Measurements from ENCODE around the gene NSUN6.

DNA sequence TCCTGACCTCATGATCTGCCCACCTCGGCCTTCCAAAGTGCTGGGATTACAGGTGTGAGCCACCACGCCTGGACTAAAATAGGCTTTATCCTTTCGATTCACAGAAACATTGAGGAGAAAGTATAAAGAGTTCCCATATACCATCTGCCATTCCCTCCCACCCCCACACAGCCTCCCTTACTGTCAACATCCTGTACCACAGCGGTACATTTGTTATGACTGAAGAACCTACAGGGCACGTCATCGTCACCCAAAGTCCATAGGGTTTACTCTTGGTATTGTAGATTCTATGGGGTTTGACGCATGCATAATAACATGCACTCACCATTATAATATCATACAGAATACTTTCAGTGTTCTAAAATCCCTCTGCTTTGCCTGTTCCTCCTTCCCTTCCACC lies 35.8 kb upstream of the NSUN6 start:
- TF ChIP-seq, protein P1, sequence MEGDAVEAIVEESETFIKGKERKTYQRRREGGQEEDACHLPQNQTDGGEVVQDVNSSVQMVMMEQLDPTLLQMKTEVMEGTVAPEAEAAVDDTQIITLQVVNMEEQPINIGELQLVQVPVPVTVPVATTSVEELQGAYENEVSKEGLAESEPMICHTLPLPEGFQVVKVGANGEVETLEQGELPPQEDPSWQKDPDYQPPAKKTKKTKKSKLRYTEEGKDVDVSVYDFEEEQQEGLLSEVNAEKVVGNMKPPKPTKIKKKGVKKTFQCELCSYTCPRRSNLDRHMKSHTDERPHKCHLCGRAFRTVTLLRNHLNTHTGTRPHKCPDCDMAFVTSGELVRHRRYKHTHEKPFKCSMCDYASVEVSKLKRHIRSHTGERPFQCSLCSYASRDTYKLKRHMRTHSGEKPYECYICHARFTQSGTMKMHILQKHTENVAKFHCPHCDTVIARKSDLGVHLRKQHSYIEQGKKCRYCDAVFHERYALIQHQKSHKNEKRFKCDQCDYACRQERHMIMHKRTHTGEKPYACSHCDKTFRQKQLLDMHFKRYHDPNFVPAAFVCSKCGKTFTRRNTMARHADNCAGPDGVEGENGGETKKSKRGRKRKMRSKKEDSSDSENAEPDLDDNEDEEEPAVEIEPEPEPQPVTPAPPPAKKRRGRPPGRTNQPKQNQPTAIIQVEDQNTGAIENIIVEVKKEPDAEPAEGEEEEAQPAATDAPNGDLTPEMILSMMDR (IDR thresholded peaks at IDR 0.05) = no peak
- TF ChIP-seq POLR2AphosphoS5 (IDR thresholded peaks at IDR 0.05) (no peak), POLR2A (IDR thresholded peaks at IDR 0.05) (no peak), EP300 (IDR thresholded peaks at IDR 0.05) (no peak)
